HG03378 (cell line): ENCODE measurements around the gene HMCES.
"Not testable (repeated sequence)": the region's sequence is repeated elsewhere in the genome, so short reads cannot be mapped to it uniquely, and the experiment has no call there.

Experiments
- ATAC-seq: cut with Tn5 transposase; IDR thresholded peaks from one replicate; pipeline ENCODE4 v1.9.1; 2021; ENCODE audit warnings: mild to moderate bottlenecking, moderate library complexity; ENCODE audit not compliant: unreplicated experiment

HMCES gene

GRCh38 chr3:129343643-129344360 lies 65.1 kb downstream of the HMCES start:
- ATAC-seq = no peak

GRCh38 chr3:129344540-129345220 lies 66.0 kb downstream of the HMCES start:
- ATAC-seq = no peak

GRCh38 chr3:129345281-129345680 lies 66.6 kb downstream of the HMCES start:
- ATAC-seq = no peak

GRCh38 chr3:129345971-129346370 lies 67.3 kb downstream of the HMCES start:
- ATAC-seq = no peak

GRCh38 chr3:129346695-129347457 lies 68.2 kb downstream of the HMCES start:
- no peak for ATAC-seq

GRCh38 chr3:129347458-129347845 lies 68.8 kb downstream of the HMCES start:
- ATAC-seq = no peak

GRCh38 chr3:129348734-129349133 lies 70.1 kb downstream of the HMCES start:
- ATAC-seq = no peak

- ATAC-seq = not testable (repeated sequence)
These were observed 70.5 kb downstream of the HMCES start for GRCh38 chr3:129349169-129349568.

- no peak for ATAC-seq
These were observed 71.1 kb downstream of the HMCES start for GRCh38 chr3:129349791-129350190.

- no peak for ATAC-seq
These were observed 73.4 kb downstream of the HMCES start for GRCh38 chr3:129352045-129352444.

GRCh38 chr3:129352650-129353588 lies 74.2 kb downstream of the HMCES start:
- no peak for ATAC-seq

- no peak for ATAC-seq
These were observed 74.9 kb downstream of the HMCES start for GRCh38 chr3:129353589-129353941.
